GM12878 (cell line): Measurements from ENCODE around the gene FGF19. TPM values are rescaled to one million over a fixed set of nuclear protein-coding genes. Genes with fewer than 3 reads are reported as not detected.

Experiments used
- ATAC-seq: fragments of 200-7000 bp; cut with Tn5 transposase; 3 replicates; pipeline ENCODE4 v1.9.1; 2020; ENCODE audit warnings: mild to moderate bottlenecking, moderate library complexity
- BruUV-seq: library from RNA; stranded (reverse); fragments of 400-500 nt; replicated peaks from 2 replicates; lab custom pipeline; 2021; lab: Mats Ljungman, UMichigan
- CTCF ChIA-PET: fragments of 300-600 bp; sonication (Branson Sonifier 250); formaldehyde crosslinking; extraction: SDS; loops from one replicate; lab custom pipeline; 2021; ENCODE audit warnings: inconsistent platforms; lab: Yijun Ruan, JAX
- POLR2A ChIA-PET: fragments of 350-600 bp; formaldehyde crosslinking; extraction: SDS; loops from one replicate; lab custom pipeline; 2021; ENCODE audit warnings: inconsistent platforms; lab: Charles Lee
- RAD21 ChIA-PET: fragments of 300-600 bp; sonication (Branson Sonifier 250); formaldehyde crosslinking; loops from one replicate; lab custom pipeline; 2023; ENCODE audit warnings: antibody characterized with exemption; ENCODE audit not compliant: unreplicated experiment; lab: Charles Lee
- SMC1A ChIA-PET: fragments of 300-600 bp; sonication (Branson Sonifier 250); formaldehyde crosslinking; loops from one replicate; lab custom pipeline; 2023; ENCODE audit not compliant: unreplicated experiment, uncharacterized antibody; lab: Charles Lee
- DNase-seq: peaks from one replicate; pipeline ENCODE4 v3.0.0-alpha.2; 2011; ENCODE audit warnings: low read depth, low spot score
- FAIRE-seq: peaks from 3 replicates; lab custom pipeline; 2011; peaks lifted over from hg19 to GRCh38; lab: Jason Lieb, UNC
- H2AFZ ChIP-seq: 2 replicates; pipeline ENCODE4 v1.6.0; 2011; ENCODE audit warnings: low read depth, low read length, control low read depth; ENCODE audit not compliant: control insufficient read depth
- H3K27ac ChIP-seq: 2 replicates; pipeline ENCODE4 v1.5.1; 2011; ENCODE audit warnings: control low read depth; ENCODE audit not compliant: control insufficient read depth, insufficient read depth
- H3K27me3 ChIP-seq, 2 experiments: replicated peaks in 1 of 2; 2 replicates each; pipeline versions ENCODE4 v1.6.0 to v1.6.1; 2011; ENCODE audit warnings: low read length in 1 of 2; ENCODE audit not compliant: control insufficient read depth in 2 of 2, insufficient read depth in 2 of 2
- H3K36me3 ChIP-seq, 2 experiments: 2 replicates each; pipeline ENCODE4 v1.5.1; 2011; ENCODE audit warnings: low read length in 1 of 2; ENCODE audit not compliant: control insufficient read depth in 2 of 2, insufficient read depth in 2 of 2
- H3K4me1 ChIP-seq: 2 replicates; pipeline ENCODE4 v1.6.1; 2011; ENCODE audit warnings: mild to moderate bottlenecking, low read length, moderate library complexity, mixed read lengths; ENCODE audit not compliant: control insufficient read depth, insufficient read depth
- H3K4me2 ChIP-seq: 2 replicates; pipeline ENCODE4 v1.6.0; 2011; ENCODE audit warnings: control low read depth; ENCODE audit not compliant: control insufficient read depth, insufficient read depth
- H3K4me3 ChIP-seq: fragments of 200-600 bp; sonication (generic); 2 replicates; pipeline ENCODE4 v1.5.1; 2016
- H3K79me2 ChIP-seq: 2 replicates; pipeline ENCODE4 v1.6.0; 2011; ENCODE audit warnings: low read length; ENCODE audit not compliant: control insufficient read depth, insufficient read depth
- H3K9ac ChIP-seq: 2 replicates; pipeline ENCODE4 v1.8.0; 2011; ENCODE audit warnings: low read length, control low read depth, mixed read lengths; ENCODE audit not compliant: control insufficient read depth, insufficient read depth
- H3K9me3 ChIP-seq: replicated peaks from 3 replicates; pipeline ENCODE4 v1.5.1; 2011; ENCODE audit warnings: mild to moderate bottlenecking, low read length; ENCODE audit not compliant: control insufficient read depth, insufficient read depth
- H4K20me1 ChIP-seq: 2 replicates; pipeline ENCODE4 v1.6.0; 2011; ENCODE audit not compliant: control insufficient read depth, insufficient read depth
- ATF7 ChIP-seq: fragments of 450-650 bp; IDR thresholded peaks from 2 replicates; pipeline ENCODE4 v1.6.1; 2016; ENCODE audit warnings: low read depth, mild to moderate bottlenecking
- KDM1A ChIP-seq: fragments of 200-600 bp; sonication (generic); IDR thresholded peaks from 2 replicates; pipeline ENCODE4 v1.6.1; 2016; ENCODE audit warnings: borderline replicate concordance
- MYB ChIP-seq: fragments of 150-350 bp; IDR thresholded peaks from 2 replicates; pipeline ENCODE4 v1.6.1; 2014; ENCODE audit warnings: mild to moderate bottlenecking, low read depth, low read length, borderline replicate concordance
- NR2C2 ChIP-seq: IDR thresholded peaks from 2 replicates; pipeline ENCODE4 v1.6.1; 2011; ENCODE audit warnings: borderline replicate concordance, low read depth; ENCODE audit not compliant: control insufficient read depth, insufficient read length
- PRDM15 ChIP-seq: fragments of 450-650 bp; formaldehyde crosslinking; IDR thresholded peaks from 2 replicates; pipeline ENCODE4 v1.4.0; 2020; ENCODE audit warnings: mild to moderate bottlenecking, moderate library complexity
- RB1 ChIP-seq: fragments of 450-650 bp; formaldehyde crosslinking; IDR thresholded peaks from 2 replicates; pipeline ENCODE4 v1.6.1; 2017; ENCODE audit warnings: mild to moderate bottlenecking, borderline replicate concordance
- RCOR1 ChIP-seq: conservative IDR thresholded peaks from 2 replicates; pipeline ENCODE4 v1.6.1; 2012; ENCODE audit warnings: low read depth, low read length, improper control_type of control experiment
- SIX5 ChIP-seq: IDR thresholded peaks from 2 replicates; pipeline ENCODE4 v1.6.1; 2011; ENCODE audit warnings: mild to moderate bottlenecking, low read depth, low read length, moderate library complexity; ENCODE audit not compliant: severe bottlenecking
- SMC3 ChIP-seq: IDR thresholded peaks from 2 replicates; pipeline ENCODE4 v1.6.1; 2011; ENCODE audit warnings: low read length, improper control_type of control experiment, borderline replicate concordance
- USF1 ChIP-seq: IDR thresholded peaks from 2 replicates; pipeline ENCODE4 v1.6.1; 2011; ENCODE audit warnings: borderline replicate concordance, low read depth, mild to moderate bottlenecking, moderate library complexity, mixed read lengths, low read length; ENCODE audit not compliant: insufficient read depth; ENCODE audit errors: extremely low read length
- WGBS: methylation state at CpG from one replicate; pipeline ENCODE4 v1.1.6; 2016; ENCODE audit warnings: low lambda C conversion rate; ENCODE audit not compliant: insufficient replicate concordance, insufficient coverage; ENCODE audit errors: missing lambda C conversion rate; 5-methylcytosine and 5-hydroxymethylcytosine counted together
- in situ Hi-C: fragments of 300-500 bp; cut with MboI; formaldehyde crosslinking; loops from 9 replicates; pipeline ENCODE4 v1.14.3; 2018; ENCODE audit warnings: mixed read lengths
- intact Hi-C: fragments of 100-400 bp; cut with micrococcal nuclease; formaldehyde crosslinking; loops from one replicate; pipeline ENCODE4 v1.14.2; 2022; ENCODE audit not compliant: unreplicated experiment
- polyA plus RNA-seq, 11 experiments: library from polyadenylated mRNA; depleted of rRNA in 4 of 11; unstranded in 6 of 11; stranded (reverse) in 5 of 11; fragments of >200 nt; fragmentation: Nextera tagmentation in 4 of 11; fragmentation: Illumina TruSeq in 1 of 11; extraction: Ambion mirVana in 4 of 11; extraction: Trizol in 1 of 11; gene quantifications; 1 replicate in 1 of 11; 2 replicates in 10 of 11; pipeline versions ENCODE4 v1.2.1 to v1.2.3, GENCODE V29; 2011 to 2016; ENCODE audit warnings: inconsistent platforms in 2 of 11, missing spikeins in 2 of 11, low read depth in 1 of 11
- total RNA-seq, 4 experiments: library from RNA; depleted of rRNA in 3 of 4; stranded (reverse); fragments of >200 nt in 3 of 4; fragmentation: Illumina TruSeq in 1 of 4; extraction: Trizol in 1 of 4; gene quantifications; 2 replicates each; pipeline versions ENCODE4 v1.2.1 to v1.2.3, GENCODE V29; 2013 to 2021
- TF ChIP-seq, protein P1 (sequence below): fragments of 450-650 bp; IDR thresholded peaks from 2 replicates; pipeline ENCODE4 v1.6.1; 2017; ENCODE audit warnings: antibody characterized with exemption, mild to moderate bottlenecking, moderate library complexity
- TF ChIP-seq, protein P2 (sequence below): fragments of 450-650 bp; IDR thresholded peaks from 2 replicates; pipeline ENCODE4 v1.6.1; 2017; ENCODE audit warnings: mild to moderate bottlenecking, moderate library complexity

FGF19 gene
- total and polyA plus RNA-seq, 10 of the 15 experiments (the other 5 are each of a cell fraction or from before 2014, with no cell fraction given): 0.08 TPM; not detected in 9

GRCh38 chr11:69697861-69698260, 6.0 kb downstream of the FGF19 start:
- ATAC-seq: no peak
- H3K9me3 ChIP-seq: no peaks in the 10 kb centered on the region
- no peak overlapping the region for H3K4me2 ChIP-seq
- no TSS peak for BruUV-seq
- no peak overlapping the region for H3K9ac ChIP-seq
- POLR2A ChIA-PET: no interaction called here
- no peak overlapping the region for H3K27ac ChIP-seq
- H3K36me3 ChIP-seq: no peaks in the 10 kb centered on the region
- no peak overlapping the region for H3K4me3 ChIP-seq
- H3K79me2 ChIP-seq: no peaks in the 10 kb centered on the region
- in situ Hi-C loops (no loop called here), intact Hi-C loops (no loop called here)
- H3K4me1 ChIP-seq: no peaks in the 10 kb centered on the region; the same call in 1 of the 2 replicates
- peaks cover 7% of the 10 kb centered on the region in 2 experiments for H3K27me3 ChIP-seq
- no peak for FAIRE-seq
- no peak overlapping the region for H2AFZ ChIP-seq
- CTCF ChIA-PET: no interaction called here
- SMC1A ChIA-PET: no interaction called here
- 25% methylated on average over 8 of the region's 10 CpGs for WGBS
- no peak for DNase-seq
- no peaks in the 10 kb centered on the region for H4K20me1 ChIP-seq
- RAD21 ChIA-PET: no interaction called here
- TF ChIP-seq ATF7 (no peak), RB1 (no peak), NR2C2 (no peak), KDM1A (no peak), MYB (no peak), USF1 (no peak), RCOR1 (no peak), SMC3 (no peak), SIX5 (no peak), PRDM15 (CRISPR knock-in tag) (no peak)
- TF ChIP-seq, protein P1, sequence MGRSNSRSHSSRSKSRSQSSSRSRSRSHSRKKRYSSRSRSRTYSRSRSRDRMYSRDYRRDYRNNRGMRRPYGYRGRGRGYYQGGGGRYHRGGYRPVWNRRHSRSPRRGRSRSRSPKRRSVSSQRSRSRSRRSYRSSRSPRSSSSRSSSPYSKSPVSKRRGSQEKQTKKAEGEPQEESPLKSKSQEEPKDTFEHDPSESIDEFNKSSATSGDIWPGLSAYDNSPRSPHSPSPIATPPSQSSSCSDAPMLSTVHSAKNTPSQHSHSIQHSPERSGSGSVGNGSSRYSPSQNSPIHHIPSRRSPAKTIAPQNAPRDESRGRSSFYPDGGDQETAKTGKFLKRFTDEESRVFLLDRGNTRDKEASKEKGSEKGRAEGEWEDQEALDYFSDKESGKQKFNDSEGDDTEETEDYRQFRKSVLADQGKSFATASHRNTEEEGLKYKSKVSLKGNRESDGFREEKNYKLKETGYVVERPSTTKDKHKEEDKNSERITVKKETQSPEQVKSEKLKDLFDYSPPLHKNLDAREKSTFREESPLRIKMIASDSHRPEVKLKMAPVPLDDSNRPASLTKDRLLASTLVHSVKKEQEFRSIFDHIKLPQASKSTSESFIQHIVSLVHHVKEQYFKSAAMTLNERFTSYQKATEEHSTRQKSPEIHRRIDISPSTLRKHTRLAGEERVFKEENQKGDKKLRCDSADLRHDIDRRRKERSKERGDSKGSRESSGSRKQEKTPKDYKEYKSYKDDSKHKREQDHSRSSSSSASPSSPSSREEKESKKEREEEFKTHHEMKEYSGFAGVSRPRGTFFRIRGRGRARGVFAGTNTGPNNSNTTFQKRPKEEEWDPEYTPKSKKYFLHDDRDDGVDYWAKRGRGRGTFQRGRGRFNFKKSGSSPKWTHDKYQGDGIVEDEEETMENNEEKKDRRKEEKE: no peak
- TF ChIP-seq, protein P2, sequence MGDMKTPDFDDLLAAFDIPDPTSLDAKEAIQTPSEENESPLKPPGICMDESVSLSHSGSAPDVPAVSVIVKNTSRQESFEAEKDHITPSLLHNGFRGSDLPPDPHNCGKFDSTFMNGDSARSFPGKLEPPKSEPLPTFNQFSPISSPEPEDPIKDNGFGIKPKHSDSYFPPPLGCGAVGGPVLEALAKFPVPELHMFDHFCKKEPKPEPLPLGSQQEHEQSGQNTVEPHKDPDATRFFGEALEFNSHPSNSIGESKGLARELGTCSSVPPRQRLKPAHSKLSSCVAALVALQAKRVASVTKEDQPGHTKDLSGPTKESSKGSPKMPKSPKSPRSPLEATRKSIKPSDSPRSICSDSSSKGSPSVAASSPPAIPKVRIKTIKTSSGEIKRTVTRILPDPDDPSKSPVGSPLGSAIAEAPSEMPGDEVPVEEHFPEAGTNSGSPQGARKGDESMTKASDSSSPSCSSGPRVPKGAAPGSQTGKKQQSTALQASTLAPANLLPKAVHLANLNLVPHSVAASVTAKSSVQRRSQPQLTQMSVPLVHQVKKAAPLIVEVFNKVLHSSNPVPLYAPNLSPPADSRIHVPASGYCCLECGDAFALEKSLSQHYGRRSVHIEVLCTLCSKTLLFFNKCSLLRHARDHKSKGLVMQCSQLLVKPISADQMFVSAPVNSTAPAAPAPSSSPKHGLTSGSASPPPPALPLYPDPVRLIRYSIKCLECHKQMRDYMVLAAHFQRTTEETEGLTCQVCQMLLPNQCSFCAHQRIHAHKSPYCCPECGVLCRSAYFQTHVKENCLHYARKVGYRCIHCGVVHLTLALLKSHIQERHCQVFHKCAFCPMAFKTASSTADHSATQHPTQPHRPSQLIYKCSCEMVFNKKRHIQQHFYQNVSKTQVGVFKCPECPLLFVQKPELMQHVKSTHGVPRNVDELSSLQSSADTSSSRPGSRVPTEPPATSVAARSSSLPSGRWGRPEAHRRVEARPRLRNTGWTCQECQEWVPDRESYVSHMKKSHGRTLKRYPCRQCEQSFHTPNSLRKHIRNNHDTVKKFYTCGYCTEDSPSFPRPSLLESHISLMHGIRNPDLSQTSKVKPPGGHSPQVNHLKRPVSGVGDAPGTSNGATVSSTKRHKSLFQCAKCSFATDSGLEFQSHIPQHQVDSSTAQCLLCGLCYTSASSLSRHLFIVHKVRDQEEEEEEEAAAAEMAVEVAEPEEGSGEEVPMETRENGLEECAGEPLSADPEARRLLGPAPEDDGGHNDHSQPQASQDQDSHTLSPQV: no peak
